ENCODE results near the gene ARPC5.

- no peak for TF ChIP-seq PATZ1 (CRISPR knock-in tag; IDR thresholded peaks at IDR 0.05; ENCODE audit: borderline replicate concordance)
- TF ChIP-seq ARNTL (CRISPR knock-in tag; IDR thresholded peaks at IDR 0.05; ENCODE audit: borderline replicate concordance, low read depth): no peak
- TF ChIP-seq ISL1 (CRISPR knock-in tag; IDR thresholded peaks at IDR 0.05): no peak
- no peak for TF ChIP-seq POU6F1 (CRISPR knock-in tag; IDR thresholded peaks at IDR 0.05; ENCODE audit: borderline replicate concordance, low read depth)
- TF ChIP-seq PPARA (CRISPR knock-in tag; IDR thresholded peaks at IDR 0.05; ENCODE audit: borderline replicate concordance): no peak
These were observed 59.0 kb downstream of the ARPC5 start for GRCh38 chr1:183576537-183576936.

All from SK-N-SH treated with all-trans-retinoic acid at 6 μM for 48 hours (cell line).